Endothelial cell of hepatic sinusoid (primary cell): Measurements from ENCODE around the gene ZNF768.
"Not testable (repeated sequence)": the region's sequence is repeated elsewhere in the genome, so short reads cannot be mapped to it uniquely, and the experiment has no call there.

ENCODE experiments used
- in situ Hi-C: cut with HindIII; loops from 2 replicates; pipeline ENCODE4 v1.10.0; 2017; ENCODE audit warnings: low sequenced_read_pairs

Gene ZNF768

GRCh38 chr16:30556125-30556473, 29.7 kb upstream of the ZNF768 start:
- in situ Hi-C loops, result no loop called here

GRCh38 chr16:30555315-30556124, 29.2 kb upstream of the ZNF768 start:
- in situ Hi-C loops, result no loop called here

- in situ Hi-C loops, result no loop called here
Observed at GRCh38 chr16:30554557-30555314, 28.4 kb upstream of the ZNF768 start.

- in situ Hi-C loops, result no loop called here
Observed at GRCh38 chr16:30553393-30553899, 27.1 kb upstream of the ZNF768 start.

GRCh38 chr16:30552956-30553355, 26.6 kb upstream of the ZNF768 start:
- in situ Hi-C loops, result no loop called here

GRCh38 chr16:30551781-30552180, 25.4 kb upstream of the ZNF768 start:
- in situ Hi-C loops, result no loop called here

GRCh38 chr16:30548416-30549253, 22.3 kb upstream of the ZNF768 start:
- in situ Hi-C loops, result no loop called here

GRCh38 chr16:30546115-30546514, 19.7 kb upstream of the ZNF768 start:
- in situ Hi-C loops, result no loop called here

- in situ Hi-C loops, result no loop called here
Observed at GRCh38 chr16:30543067-30543466, 16.7 kb upstream of the ZNF768 start.

GRCh38 chr16:30541502-30542329, 15.3 kb upstream of the ZNF768 start:
- in situ Hi-C loops, result no loop called here

- in situ Hi-C loops, result not testable (repeated sequence)
Observed at GRCh38 chr16:30540916-30541464, 14.6 kb upstream of the ZNF768 start.

GRCh38 chr16:30539986-30540526, 13.7 kb upstream of the ZNF768 start:
- in situ Hi-C loops, result not testable (repeated sequence)

- in situ Hi-C loops, result no loop called here
Observed at GRCh38 chr16:30539000-30539964, 12.9 kb upstream of the ZNF768 start.

GRCh38 chr16:30536391-30537024, 10.1 kb upstream of the ZNF768 start:
- in situ Hi-C loops, result not testable (repeated sequence)

GRCh38 chr16:30535777-30536190, 9.4 kb upstream of the ZNF768 start:
- in situ Hi-C loops, result no loop called here

- in situ Hi-C loops, result no loop called here
Observed at GRCh38 chr16:30535106-30535776, 8.9 kb upstream of the ZNF768 start.

GRCh38 chr16:30534368-30535105, 8.2 kb upstream of the ZNF768 start, which contains the start of gene ZNF747:
Gene ZNF747, minus strand, starts transcription at chr16:30534858. Its CDS starts 179 bp downstream, at chr16:30534679.
- in situ Hi-C loops, result no loop called here
